HG03066 (cell line): ENCODE data around the gene HCN2.
"Not testable (repeated sequence)": the region's sequence is repeated elsewhere in the genome, so short reads cannot be mapped to it uniquely, and the experiment has no call there.

Experiments used
- ATAC-seq: cut with Tn5 transposase; IDR thresholded peaks from one replicate; pipeline ENCODE4 v1.9.1; 2021; ENCODE audit warnings: low read depth; ENCODE audit not compliant: unreplicated experiment

The HCN2 gene

GRCh38 chr19:617551-618246 is 28.0 kb downstream of the HCN2 start:
- ATAC-seq = no peak

- no peak for ATAC-seq
These were observed 28.6 kb downstream of the HCN2 start for GRCh38 chr19:618247-618619.

- ATAC-seq = no peak
These were observed 29.1 kb downstream of the HCN2 start for GRCh38 chr19:618674-619285.

- ATAC-seq = no peak
These were observed 29.8 kb downstream of the HCN2 start for GRCh38 chr19:619286-620002.

GRCh38 chr19:620166-620862 is 30.6 kb downstream of the HCN2 start:
- no peak for ATAC-seq

GRCh38 chr19:621191-621590 is 31.5 kb downstream of the HCN2 start:
- ATAC-seq = not testable (repeated sequence)

GRCh38 chr19:621819-622218 is 32.1 kb downstream of the HCN2 start:
- ATAC-seq = no peak

GRCh38 chr19:622666-623065 is 33.0 kb downstream of the HCN2 start:
- ATAC-seq = no peak

GRCh38 chr19:623175-623916 is 33.7 kb downstream of the HCN2 start:
- no peak for ATAC-seq

GRCh38 chr19:623974-624373 is 34.3 kb downstream of the HCN2 start:
- ATAC-seq = no peak

GRCh38 chr19:624433-625109 is 34.9 kb downstream of the HCN2 start:
- no peak for ATAC-seq

GRCh38 chr19:625257-625656 is 35.6 kb downstream of the HCN2 start:
- no peak for ATAC-seq

- ATAC-seq = not testable (repeated sequence)
These were observed 36.9 kb downstream of the HCN2 start for GRCh38 chr19:626566-626965.

GRCh38 chr19:628168-628567 is 38.5 kb downstream of the HCN2 start:
- no peak for ATAC-seq

- not testable (repeated sequence) for ATAC-seq
These were observed 39.8 kb downstream of the HCN2 start for GRCh38 chr19:629515-629914.

GRCh38 chr19:629961-630714 is 40.5 kb downstream of the HCN2 start:
- no peak for ATAC-seq

- ATAC-seq = no peak
These were observed 42.9 kb downstream of the HCN2 start for GRCh38 chr19:632579-633067.

GRCh38 chr19:633068-633785 is 43.5 kb downstream of the HCN2 start, which contains the start of gene POLRMT:
Gene POLRMT (minus strand): TSS chr19:633537. CDS start chr19:633512, 25 bp downstream.
- ATAC-seq = peak; percentile 79
